Activated naive CD4-positive, alpha-beta T cell treated with anti-CD3 and anti-CD28 coated beads, Interleukin-2, amount 50 U/mL, for 16 hours (primary cell): ENCODE measurements around the gene FBXW11.
"Not testable (repeated sequence)": the region's sequence is repeated elsewhere in the genome, so short reads cannot be mapped to it uniquely, and the experiment has no call there.

Experiments
- DNase-seq: peaks from one replicate; pipeline ENCODE4 v3.0.0-alpha.2; 2020

The FBXW11 gene

GRCh38 chr5:171906703-171907590, 99.5 kb downstream of the FBXW11 start:
- no peak for DNase-seq

DNA sequence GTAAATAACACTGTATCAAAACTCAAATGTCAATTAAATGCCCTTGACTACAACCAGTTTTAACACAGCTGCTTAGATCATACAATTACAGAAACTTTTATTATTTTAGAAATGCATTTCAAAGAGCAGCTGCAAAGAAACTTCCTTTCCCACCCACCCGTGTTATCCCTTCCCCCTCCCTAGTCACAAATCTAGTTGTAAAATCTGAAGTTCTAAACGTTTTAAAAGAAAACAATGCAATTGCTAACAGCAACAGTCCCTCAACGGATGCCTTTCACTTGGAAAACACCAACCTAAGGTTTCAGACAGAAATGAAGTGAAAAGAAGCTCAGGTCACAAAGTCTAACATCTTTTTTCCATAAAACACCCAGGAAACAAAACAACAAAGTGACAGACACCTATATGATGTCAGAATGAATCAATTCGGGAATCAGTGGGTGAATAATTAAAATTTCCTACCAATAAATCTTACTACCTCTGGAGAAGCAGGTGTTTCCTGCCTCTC, 100.3 kb downstream of the FBXW11 start:
- no peak for DNase-seq

GRCh38 chr5:171904886-171905285, 101.6 kb downstream of the FBXW11 start:
- no peak for DNase-seq

DNA sequence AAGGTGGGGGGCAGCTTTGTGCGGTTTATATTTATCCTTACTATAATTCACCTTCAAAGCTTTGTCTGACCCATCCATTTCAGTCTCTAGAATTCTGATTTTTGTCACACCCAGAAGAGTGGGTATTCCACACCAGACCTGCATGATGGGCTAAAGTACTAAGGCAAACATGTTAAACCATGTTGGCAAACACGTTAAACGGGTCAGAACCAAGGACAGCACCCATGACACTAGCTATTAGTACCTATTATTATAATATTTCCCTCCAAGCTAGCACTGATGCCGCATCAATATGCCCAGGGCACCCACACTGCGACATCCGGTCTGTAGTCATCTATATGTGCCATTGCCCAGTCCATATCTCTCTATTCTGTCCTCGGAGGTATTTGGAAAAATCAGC, 104.7 kb downstream of the FBXW11 start:
- no peak for DNase-seq

DNA sequence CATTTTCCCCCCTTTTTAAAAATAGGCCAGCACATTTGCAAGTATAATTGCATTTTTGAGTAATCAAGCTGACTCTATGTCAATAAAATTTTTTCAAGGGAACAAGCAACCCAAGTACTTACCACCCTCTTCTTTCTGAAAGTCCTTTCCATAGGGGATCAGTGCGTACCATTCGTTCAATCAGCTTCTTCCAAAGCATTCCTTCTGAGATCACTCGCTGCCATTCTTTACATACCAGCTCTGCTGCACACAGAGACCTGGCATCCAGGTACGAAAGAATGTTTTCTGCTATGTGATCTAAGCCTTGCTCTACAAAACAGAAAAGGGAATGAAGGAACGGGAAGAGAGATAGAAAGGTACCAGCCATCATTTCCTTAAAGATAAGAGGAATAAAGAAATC, 106.6 kb downstream of the FBXW11 start:
- DNase-seq, result no peak

DNA sequence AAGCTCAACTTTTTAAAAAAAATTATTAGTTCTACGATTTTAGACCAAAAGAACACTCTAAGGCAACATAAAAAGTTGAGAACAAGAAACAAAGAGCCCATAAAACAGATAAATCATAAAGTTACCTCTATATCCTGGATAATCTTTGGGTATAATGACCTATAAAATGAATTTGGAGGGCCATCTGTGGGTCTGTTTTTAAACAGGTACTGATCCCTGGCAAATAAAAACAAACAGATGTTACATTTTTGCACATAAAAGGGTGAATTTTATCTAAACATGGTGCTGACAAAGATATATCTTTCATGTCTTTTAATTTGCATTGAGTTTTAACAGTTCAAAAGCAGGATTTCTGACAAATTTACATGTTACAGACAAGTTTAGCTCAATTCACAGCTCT, 107.6 kb downstream of the FBXW11 start:
- no peak for DNase-seq

DNA sequence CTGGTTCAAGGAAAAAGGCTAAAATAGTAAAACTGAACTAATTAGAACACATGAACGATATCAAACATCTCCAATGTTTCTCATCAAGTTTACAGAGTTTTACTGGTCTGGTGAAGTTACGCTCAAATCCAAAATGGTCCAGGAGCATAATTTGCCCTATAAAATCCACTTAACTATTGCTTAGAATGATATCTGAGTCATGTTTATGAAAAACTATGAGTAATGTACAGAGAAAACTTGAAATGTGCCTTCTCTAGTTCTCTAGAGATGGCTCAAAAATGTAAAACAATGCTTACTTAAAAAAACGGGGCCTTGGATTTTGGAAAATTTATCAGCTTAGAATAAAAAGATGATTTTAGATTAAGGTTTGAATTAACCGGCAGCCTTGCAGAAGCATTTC, 108.1 kb downstream of the FBXW11 start:
- DNase-seq, result no peak

DNA sequence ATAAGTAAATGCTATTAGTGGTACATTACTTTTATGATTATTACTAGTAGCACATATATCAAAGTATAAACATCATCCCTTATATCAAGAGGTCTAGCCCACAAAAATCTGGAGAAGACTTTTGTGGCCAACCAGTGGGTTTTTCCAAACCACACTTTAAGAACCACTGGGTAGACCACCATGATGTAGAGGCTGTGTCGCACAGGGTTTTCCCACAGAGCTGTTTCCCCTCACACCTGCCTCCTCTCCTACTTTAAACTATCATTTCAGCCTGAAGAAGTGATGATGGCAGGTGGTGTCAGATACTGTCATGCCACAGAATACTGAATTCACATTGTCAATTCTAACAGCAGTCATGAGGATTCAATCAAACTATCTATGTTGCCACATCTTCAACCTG, 109.2 kb downstream of the FBXW11 start:
- no peak for DNase-seq

DNA sequence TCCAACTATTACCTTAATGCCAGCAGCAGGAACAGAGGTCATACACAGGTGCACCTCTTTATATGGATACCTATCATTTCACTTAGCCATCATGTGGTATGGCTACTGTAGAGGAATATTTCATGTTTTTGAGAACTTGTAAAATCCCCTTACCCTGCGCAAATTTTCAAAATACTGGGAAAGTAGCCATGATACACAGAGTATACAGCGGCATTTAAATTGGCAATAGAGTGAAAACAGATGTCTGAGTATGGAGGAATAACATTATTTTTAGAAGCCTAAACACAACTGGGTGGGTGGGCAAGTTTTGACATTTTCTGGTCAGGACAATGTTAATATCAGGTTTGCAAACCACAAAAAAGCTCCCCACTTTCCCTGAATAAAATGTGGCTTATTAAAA, 111.4 kb downstream of the FBXW11 start:
- DNase-seq, result no peak

- no peak for DNase-seq
These were observed 113.0 kb downstream of the FBXW11 start for GRCh38 chr5:171893290-171893886.

- DNase-seq, result no peak
These were observed 114.8 kb downstream of the FBXW11 start for GRCh38 chr5:171891595-171891994.

- DNase-seq, result no peak
These were observed 115.3 kb downstream of the FBXW11 start for GRCh38 chr5:171891150-171891549.

DNA sequence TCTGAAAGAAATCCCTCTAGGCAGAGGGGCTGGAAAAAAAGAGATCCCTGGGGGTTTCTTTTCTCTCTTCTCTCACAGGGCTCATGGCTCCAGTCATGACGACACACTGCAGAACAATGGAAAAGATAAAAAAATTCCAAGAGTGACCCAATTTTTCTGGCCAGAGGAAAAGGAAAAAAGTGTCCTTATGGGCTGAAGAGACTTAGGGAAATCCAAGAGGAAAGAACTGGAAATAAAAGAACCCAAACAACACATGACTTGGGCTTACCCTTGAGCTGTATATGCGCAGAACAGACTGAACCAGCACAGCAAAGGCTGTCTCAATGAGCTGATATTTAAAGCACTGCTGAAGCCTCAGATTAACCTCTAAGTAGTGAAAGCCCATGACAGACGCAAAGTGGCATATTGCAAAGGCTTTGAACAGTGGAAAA, 118.4 kb downstream of the FBXW11 start:
- DNase-seq, result no peak

- DNase-seq, result not testable (repeated sequence)
These were observed 120.4 kb downstream of the FBXW11 start for GRCh38 chr5:171886037-171886436.

DNA sequence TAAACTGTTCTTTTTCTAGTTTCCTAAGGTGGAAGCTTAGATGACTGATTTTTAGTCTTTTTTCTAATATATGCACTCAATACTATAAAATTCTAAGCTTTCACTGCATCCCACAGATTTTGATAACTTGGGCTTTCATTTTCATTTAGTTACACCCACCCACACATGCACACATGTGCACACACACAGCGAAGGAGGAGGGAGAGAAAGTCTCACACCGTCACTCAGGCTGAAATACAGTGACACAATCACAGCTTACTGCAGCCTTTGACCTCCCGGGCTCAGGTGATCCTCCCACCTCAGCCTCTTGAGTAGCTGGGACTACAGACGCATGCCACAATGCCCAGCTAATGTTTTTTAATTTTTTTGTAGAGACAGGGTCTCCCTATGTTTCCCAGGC, 124.3 kb downstream of the FBXW11 start:
- peak; percentile 36 for DNase-seq

- DNase-seq, result no peak
These were observed 132.2 kb downstream of the FBXW11 start for GRCh38 chr5:171874234-171874633.

GRCh38 chr5:171872666-171873065, 133.8 kb downstream of the FBXW11 start:
- no peak for DNase-seq

DNA sequence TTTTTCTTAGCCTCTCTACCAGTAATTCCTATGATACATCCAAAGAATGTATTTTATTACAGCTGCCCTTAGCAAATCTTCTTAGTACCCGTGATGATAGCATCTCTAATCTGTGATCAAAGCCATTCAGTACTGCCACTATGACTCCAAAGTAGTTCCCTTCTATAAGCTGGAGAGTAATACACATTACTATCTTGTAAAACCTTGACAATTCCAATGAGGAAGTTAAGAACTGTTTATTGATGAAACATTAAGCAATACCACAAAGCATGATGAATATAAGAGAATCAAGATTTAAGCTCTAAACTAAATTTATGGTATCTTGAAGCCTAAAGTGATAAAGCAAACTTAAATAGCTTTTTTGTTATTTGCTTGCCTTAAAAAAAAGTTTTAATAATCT, 134.7 kb downstream of the FBXW11 start:
- no peak for DNase-seq

DNA sequence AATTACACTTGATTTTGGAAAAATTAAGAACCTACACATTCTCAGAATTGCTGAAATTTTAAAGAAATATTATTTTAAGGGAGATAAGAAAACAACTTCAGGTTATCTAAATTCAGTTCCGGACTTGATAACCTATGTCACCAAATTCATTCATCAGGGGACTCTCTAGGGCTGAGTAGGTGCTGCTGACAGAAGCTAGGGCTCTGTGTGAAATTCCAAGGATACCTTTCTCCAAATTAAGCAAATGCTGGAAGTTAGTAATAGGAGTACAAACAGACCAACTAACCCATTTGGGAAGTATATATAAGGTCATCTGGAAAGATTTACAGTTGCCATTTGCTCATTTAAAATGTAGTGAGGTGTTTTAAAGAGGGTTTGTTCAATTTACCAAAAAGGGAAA, 136.5 kb downstream of the FBXW11 start:
- no peak for DNase-seq

DNA sequence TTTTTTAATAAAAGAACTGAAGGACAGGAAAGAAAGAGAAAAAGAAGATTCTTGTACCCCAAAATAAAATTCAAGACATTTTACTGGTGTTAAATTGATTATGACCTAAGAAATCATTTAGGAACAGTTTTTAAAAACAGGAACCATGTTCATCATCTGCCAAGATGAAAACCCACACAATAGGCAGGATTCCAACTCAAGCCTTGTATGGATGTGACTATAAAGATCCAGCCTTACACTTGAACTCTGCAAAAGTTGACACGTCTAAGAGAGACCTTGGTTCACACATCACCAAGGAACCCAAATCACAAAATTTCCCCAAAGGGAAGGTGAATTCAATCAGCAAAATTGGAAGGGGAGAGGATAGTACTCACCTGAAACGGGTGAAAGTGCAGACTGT, 138.2 kb downstream of the FBXW11 start:
- DNase-seq, result no peak

DNA sequence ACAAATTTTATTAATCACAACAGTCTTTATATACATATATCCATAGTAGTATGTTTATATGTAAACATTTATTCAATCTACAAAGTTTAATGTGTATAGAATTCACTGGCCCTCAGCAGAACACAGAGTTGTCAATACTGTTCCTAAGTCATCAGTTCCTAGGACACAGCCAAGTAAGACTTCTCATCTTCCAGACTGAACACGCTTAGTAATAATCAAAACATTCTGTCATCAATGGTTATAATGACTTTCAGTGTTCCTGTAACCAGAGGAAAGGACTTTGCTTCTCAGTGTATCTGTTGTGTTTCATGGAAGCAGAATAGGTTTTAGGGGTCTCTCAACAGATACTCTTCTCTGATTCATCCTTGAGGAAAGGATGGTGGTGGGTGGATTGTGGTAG, 138.7 kb downstream of the FBXW11 start:
- no peak for DNase-seq

- no peak for DNase-seq
These were observed 141.0 kb downstream of the FBXW11 start for GRCh38 chr5:171865471-171865870.

- DNase-seq, result no peak
These were observed 142.5 kb downstream of the FBXW11 start for GRCh38 chr5:171863935-171864334.

GRCh38 chr5:171862624-171863023, 143.8 kb downstream of the FBXW11 start:
- no peak for DNase-seq
